ENCODE measurements around the gene ACVRL1.
A peak's percentile ranks its signal among the peaks of the same experiment; 100 is the strongest.

ACVRL1 gene

DNA sequence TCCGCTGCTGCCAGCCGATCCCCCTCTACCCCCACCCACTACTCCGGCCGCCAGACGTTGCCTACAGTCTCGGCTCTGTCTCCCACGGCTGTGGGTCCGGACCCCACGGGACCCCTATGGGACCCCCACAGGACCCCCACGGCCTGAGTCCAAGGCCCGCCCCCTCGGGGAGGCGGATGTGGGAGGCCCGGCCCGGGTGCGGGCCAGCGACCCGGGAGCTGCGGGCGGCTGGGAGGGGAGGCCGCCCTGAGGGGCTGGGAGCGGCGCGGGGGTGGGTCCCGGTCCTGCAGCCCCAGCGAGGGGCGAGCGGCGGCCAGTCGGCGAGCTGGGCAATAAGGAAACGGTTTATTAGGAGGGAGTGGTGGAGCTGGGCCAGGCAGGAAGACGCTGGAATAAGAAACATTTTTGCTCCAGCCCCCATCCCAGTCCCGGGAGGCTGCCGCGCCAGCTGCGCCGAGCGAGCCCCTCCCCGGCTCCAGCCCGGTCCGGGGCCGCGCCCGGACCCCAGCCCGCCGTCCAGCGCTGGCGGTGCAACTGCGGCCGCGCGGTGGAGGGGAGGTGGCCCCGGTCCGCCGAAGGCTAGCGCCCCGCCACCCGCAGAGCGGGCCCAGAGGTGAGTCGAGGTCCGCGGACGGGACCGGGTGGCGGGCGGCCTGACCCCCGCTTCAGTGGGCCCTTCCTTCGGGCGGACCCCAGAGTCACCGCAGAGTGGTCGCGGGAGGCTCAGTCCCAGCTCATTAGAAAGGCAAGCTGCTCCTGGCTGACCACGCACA is at the start of gene ACVRL1:
TSS of gene ACVRL1 (plus strand) at position 422 of the 773 bp plus-strand sequence. CDS start 4,971 bp downstream, outside the sequence.
- DNase-seq, result no peak

DNA sequence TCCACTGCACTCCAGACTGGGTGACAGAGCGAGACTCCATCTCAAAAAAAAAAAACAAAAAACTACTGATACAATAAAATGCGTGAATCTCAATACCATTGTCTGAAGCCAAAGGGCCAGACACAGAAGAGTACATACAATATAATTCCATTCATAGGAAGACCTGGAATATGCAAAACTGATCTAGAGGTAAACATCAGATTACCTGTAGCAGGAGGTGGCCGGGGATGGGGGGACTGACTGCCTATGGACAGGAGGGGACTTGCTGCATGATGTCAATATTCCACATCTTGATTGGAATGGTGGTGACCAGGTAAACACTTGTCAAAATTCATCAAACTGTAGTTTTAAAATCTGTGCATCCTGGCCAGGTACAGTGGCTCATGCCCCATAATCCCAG is 46.3 kb upstream of the ACVRL1 start:
- DNase-seq, result no peak

DNA sequence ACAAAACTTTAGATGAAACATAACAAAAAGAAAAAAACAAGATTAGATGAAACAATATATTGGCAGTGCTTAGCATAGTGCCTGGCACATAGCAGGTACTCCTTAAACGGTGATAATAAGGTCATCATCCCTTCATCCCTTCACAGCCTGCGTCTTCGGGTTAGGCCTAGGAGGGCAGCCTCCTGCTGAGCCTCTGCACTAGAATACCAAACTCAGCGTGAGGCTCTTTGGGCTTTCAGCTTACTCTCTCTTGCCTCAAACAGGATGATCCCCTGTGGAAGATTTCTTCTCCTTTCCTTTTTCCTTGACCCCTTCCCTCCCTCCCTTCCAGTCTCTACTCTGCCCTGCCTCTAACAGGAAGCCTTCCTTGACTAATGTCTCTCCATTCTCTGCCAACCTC is 44.4 kb upstream of the ACVRL1 start:
- no peak for DNase-seq

GRCh38 chr12:51863363-51863932 is 43.9 kb upstream of the ACVRL1 start:
- no peak for DNase-seq

DNA sequence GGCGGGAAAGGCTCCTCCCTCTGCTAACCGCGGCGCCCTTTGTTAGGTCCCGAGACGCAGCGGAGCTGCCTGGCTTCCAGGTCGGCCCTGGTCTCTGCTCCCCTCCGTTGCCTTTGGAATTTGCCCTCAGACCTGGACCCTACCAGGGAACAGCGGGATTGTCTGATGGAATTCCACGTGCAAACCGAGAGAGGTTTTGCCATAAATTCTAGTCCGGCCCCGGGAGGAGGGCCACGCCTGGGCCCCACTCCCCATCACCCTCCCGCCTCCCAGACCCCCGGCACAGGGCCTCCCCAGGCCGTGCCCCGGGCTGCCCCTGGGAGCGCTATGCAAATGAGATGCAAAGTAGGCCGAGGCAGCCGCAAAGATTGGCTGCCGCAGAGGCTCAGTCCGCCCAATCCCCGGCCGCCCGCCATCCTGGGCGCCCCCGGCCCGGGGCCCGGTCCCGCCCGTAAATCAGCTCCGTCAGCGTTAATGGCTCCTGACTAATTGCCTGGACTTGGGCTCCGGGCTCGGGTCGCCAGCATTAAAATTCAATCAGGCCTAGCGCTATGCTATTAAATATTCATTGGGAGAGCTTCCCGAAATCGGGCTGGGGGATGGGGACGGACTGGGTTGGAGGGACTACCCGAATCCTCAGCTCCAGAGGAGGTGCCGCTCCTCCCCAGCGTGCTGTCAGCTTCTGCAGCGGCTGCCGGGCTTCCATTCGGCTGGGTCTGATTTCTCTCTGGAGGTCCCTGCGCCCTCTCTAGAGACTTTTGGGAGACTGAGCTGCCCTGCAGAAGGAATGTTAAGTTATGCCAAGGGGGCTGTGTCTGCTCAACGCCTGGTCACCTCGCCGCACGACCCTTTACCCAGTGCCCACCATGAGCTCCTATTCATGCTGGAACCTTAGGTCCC is 43.1 kb upstream of the ACVRL1 start:
- DNase-seq, result peak; percentile 55

GRCh38 chr12:51864833-51865670 is 42.3 kb upstream of the ACVRL1 start:
- no peak for DNase-seq

GRCh38 chr12:51865757-51866270 is 41.5 kb upstream of the ACVRL1 start:
- no peak for DNase-seq

GRCh38 chr12:51866324-51866723 is 41.0 kb upstream of the ACVRL1 start:
- no peak for DNase-seq

DNA sequence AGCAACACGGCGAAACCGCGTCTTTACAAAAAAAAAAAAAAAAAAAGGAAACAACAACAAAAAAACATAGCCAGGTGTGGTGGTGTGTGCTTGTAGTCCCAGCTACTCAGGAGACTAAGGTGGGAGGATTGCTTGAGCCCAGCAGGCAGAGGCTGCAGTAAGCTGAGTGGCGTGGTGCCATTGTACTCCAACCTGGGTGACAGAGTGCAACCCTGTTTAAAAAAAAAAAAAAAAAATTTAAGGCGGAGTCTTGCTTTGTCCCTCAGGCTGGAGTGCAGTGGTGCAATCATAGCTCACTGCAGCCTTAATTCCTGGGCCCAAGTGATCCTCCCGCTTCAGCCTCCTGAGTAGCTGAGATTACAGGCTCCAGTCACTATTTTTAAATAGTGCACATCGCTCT is 40.5 kb upstream of the ACVRL1 start:
- DNase-seq, result no peak

GRCh38 chr12:51867371-51867770 is 39.9 kb upstream of the ACVRL1 start:
- no peak for DNase-seq

GRCh38 chr12:51867796-51868428 is 39.4 kb upstream of the ACVRL1 start:
- no peak for DNase-seq

- peak; percentile 28 for DNase-seq
These were observed 38.3 kb upstream of the ACVRL1 start for GRCh38 chr12:51868821-51869495.

DNA sequence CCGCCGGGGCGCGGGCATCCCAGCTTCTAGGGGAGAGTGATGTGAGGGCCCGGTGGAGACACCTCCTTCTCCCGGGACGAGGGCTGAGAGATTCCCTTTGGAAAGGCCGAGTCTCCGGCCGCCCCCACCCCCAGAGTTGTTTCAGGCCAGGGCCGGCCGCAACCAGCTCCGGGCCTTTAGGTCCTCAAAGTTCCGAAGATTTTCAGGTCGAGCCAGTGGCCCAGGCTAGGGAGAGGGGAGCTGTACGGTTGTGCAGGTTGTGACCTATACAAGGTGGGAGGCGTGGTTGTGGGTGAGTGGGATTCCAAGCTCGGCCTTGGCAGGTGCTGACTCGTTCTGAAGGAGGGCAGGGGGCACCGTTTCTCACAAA is 37.8 kb upstream of the ACVRL1 start:
- DNase-seq, result no peak

- DNase-seq, result no peak
These were observed 37.4 kb upstream of the ACVRL1 start for GRCh38 chr12:51869931-51870330.

DNA sequence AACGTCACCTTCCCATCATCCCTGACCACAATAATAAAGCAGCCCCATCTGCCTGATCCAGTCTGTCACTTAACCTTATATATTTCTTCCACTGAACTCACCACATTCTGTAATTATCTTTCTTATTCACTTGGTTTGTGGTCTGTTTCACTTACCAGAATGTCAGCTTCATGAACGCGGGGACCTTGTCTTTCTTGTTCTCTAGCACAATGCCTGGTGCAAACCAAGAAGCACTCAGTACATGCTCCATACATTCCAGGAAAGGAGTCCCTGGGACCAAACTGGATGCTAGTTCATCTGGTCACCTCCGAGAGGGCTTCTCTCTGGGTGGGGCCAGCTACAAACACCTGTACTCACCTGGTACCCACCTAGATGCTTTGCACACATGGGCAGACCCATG is 36.8 kb upstream of the ACVRL1 start:
- DNase-seq, result no peak

DNA sequence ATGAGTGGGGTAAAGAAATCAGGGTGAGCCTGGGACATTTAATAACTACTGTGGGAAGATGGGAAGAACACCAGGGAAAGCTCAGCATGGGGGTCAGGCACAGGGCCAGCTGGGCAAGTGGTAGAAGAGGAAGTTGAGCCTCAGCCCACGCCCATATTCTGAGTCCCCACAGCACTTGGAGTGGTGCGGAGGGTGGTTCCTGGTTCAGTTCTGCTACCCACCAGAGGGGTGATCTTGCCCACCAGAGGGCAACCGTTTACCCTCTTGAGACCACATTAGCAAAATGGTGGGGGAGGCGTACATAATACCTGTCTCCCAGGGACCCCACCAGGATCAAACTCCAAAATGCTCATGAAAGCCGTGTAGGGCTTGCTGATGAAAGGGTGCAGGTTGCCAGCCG is 36.2 kb upstream of the ACVRL1 start:
- no peak for DNase-seq

- DNase-seq, result no peak
These were observed 35.2 kb upstream of the ACVRL1 start for GRCh38 chr12:51871918-51872688.

- DNase-seq, result no peak
These were observed 34.7 kb upstream of the ACVRL1 start for GRCh38 chr12:51872689-51872981.

DNA sequence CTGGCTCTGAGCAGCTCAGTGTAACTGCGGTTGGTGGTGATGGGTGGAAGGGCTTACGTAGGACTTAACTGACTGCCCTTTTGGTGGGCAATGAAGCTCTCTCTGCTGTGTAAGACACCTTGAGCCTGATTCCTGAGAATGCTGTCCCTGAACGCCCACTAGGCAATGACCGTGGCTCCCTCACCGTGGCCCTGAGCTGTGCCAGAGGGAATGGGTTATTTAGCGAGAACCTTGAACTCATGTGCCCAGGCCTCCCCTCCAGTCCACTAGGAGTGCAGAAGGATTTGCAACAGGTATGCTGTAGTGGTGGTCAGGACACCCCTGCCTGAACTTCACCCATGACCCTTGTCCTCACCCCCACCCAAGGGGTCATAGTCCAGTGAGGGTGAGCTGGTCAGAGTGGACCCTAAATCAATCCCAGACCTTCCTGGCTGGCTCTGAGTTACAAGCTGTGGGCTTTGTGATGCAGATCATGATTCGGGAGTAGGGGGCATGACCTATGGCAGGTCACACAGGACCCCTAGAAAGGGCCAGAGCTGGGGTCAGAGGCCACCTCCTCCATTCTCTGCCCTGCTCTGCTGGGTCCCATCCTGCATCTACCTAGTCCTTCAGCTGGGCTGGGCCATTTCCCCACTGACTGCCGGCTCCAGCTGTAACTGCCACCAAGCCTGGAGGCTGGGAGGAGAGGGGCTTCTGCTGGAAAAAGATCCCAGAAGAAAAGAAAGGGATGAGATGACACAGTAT is 33.9 kb upstream of the ACVRL1 start:
- no peak for DNase-seq

DNA sequence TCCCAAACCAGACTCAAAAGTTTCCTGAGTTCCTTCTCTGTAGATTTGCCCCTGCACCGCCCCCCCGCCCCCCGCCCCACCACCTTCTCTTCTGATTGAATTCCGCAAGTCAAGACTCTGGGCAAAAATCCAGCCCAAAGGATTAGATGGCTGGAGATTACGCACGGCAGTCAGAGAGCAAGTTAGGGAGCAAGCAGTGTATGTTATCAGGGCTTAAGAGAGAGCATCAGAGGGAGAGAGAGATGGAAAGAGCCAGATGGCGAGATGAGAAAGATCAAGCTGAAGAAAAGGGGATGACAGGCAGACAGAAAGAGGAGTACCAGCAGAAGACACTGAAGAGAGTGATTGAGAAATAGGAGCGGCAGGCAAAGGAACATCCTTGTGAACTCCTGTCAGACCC is 33.3 kb upstream of the ACVRL1 start:
- no peak for DNase-seq

Data from NCI-H510A (cell line).